WI38 (cell line): ENCODE data around the gene RTL1.

ENCODE experiments used
- H3K4me3 ChIP-seq: 2 replicates; pipeline ENCODE4 v1.5.1; 2011; ENCODE audit warnings: low read depth, mild to moderate bottlenecking, control low read depth, low read length
- TF ChIP-seq, protein P1 (sequence below): IDR thresholded peaks from 2 replicates; pipeline ENCODE4 v1.5.1; 2012; ENCODE audit warnings: low read depth, mild to moderate bottlenecking, control low read depth, low read length

The RTL1 gene

GRCh38 chr14:100910888-100911664 lies 7.6 kb upstream of the RTL1 start:
- TF ChIP-seq, protein P1, sequence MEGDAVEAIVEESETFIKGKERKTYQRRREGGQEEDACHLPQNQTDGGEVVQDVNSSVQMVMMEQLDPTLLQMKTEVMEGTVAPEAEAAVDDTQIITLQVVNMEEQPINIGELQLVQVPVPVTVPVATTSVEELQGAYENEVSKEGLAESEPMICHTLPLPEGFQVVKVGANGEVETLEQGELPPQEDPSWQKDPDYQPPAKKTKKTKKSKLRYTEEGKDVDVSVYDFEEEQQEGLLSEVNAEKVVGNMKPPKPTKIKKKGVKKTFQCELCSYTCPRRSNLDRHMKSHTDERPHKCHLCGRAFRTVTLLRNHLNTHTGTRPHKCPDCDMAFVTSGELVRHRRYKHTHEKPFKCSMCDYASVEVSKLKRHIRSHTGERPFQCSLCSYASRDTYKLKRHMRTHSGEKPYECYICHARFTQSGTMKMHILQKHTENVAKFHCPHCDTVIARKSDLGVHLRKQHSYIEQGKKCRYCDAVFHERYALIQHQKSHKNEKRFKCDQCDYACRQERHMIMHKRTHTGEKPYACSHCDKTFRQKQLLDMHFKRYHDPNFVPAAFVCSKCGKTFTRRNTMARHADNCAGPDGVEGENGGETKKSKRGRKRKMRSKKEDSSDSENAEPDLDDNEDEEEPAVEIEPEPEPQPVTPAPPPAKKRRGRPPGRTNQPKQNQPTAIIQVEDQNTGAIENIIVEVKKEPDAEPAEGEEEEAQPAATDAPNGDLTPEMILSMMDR: no peak
- no peak overlapping the region for H3K4me3 ChIP-seq

DNA sequence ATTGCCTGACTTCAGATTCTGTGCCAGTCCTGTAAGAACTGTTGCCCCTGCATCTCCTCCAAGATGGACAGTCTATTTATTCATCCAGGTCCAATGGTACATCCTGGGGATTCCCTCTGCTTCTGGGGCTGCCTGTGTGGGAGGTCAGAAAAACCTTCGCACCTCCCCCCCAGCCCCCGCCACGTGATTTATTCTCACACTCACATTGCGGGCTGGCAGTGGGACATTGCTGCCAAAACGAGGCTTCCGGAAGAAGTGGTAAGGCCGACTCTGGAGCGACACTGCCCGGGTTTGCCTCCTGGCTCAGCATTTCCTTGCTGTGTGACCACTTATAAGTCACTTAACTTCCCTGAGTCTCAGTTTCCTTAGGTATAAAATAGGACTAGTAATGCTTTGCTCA lies 5.9 kb upstream of the RTL1 start:
- TF ChIP-seq, protein P1: no peak
- no peak overlapping the region for H3K4me3 ChIP-seq

DNA sequence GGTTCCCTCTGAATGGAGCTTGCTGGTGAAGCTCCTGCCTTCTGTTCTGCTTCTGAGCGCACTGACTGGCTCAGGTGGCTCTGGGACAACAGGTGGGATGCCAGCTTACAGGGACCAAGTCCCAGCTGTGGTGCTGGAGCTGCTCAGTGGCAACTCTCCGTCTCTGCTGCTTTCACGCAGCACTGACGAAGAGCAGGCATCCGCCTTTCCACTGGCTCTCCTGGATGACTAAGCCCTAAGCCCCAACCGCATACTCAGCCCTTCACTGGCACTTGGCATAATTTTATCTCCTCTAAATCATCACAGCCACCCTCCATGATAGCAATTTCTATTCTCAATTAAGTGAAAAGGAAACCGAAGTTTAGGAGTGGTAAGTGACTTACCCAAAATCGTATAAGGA lies 3.7 kb upstream of the RTL1 start:
- H3K4me3 ChIP-seq: no peak overlapping the region
- TF ChIP-seq, protein P1: no peak

GRCh38 chr14:100906420-100906819 lies 2.9 kb upstream of the RTL1 start:
- H3K4me3 ChIP-seq: no peak overlapping the region
- TF ChIP-seq, protein P1: no peak

GRCh38 chr14:100905166-100905565 lies 1.6 kb upstream of the RTL1 start:
- TF ChIP-seq, protein P1: no peak
- H3K4me3 ChIP-seq: no peak overlapping the region

GRCh38 chr14:100904307-100905087 lies 975 bp upstream of the RTL1 start:
- TF ChIP-seq, protein P1: no peak
- no peak overlapping the region for H3K4me3 ChIP-seq

GRCh38 chr14:100903134-100903468 lies 421 bp downstream of the RTL1 start:
- TF ChIP-seq, protein P1: no peak
- H3K4me3 ChIP-seq: no peak overlapping the region
